Suppressor macrophage treated with lipopolysaccharide for 4 hours (primary cell): ENCODE data around the gene LYRM2.

Experiments
- DNase-seq: peaks from one replicate; pipeline ENCODE4 v3.0.0-alpha.2; 2020

LYRM2 gene

GRCh38 chr6:89590133-89590532 lies 48.4 kb downstream of the LYRM2 start:
- DNase-seq = no peak

- DNase-seq = no peak
Measured at GRCh38 chr6:89589297-89590025, 49.1 kb downstream of the LYRM2 start.

- DNase-seq = no peak
Measured at GRCh38 chr6:89585154-89585553, 53.4 kb downstream of the LYRM2 start.

GRCh38 chr6:89584539-89584938 lies 54.0 kb downstream of the LYRM2 start:
- DNase-seq = no peak

- no peak for DNase-seq
Measured at GRCh38 chr6:89583559-89583958, 55.0 kb downstream of the LYRM2 start.

- no peak for DNase-seq
Measured at GRCh38 chr6:89582669-89583325, 55.8 kb downstream of the LYRM2 start.

- no peak for DNase-seq
Measured at GRCh38 chr6:89581689-89582088, 56.9 kb downstream of the LYRM2 start.

GRCh38 chr6:89580997-89581666 lies 57.4 kb downstream of the LYRM2 start:
- no peak for DNase-seq

GRCh38 chr6:89575562-89575960 lies 63.0 kb downstream of the LYRM2 start:
- DNase-seq = no peak

GRCh38 chr6:89574910-89575561 lies 63.5 kb downstream of the LYRM2 start:
- no peak for DNase-seq

- DNase-seq = no peak
Measured at GRCh38 chr6:89567630-89568390, 70.7 kb downstream of the LYRM2 start.

GRCh38 chr6:89566930-89567629 lies 71.5 kb downstream of the LYRM2 start:
- no peak for DNase-seq

- DNase-seq = no peak
Measured at GRCh38 chr6:89566008-89566800, 72.3 kb downstream of the LYRM2 start.

GRCh38 chr6:89564752-89565427 lies 73.7 kb downstream of the LYRM2 start:
- DNase-seq = no peak

GRCh38 chr6:89563866-89564265 lies 74.7 kb downstream of the LYRM2 start:
- DNase-seq = no peak

GRCh38 chr6:89562093-89562973 lies 76.2 kb downstream of the LYRM2 start:
- DNase-seq = no peak

- DNase-seq = no peak
Measured at GRCh38 chr6:89559487-89559886, 79.1 kb downstream of the LYRM2 start.

GRCh38 chr6:89555806-89556205 lies 82.7 kb downstream of the LYRM2 start:
- DNase-seq = no peak

GRCh38 chr6:89555031-89555430 lies 83.5 kb downstream of the LYRM2 start:
- no peak for DNase-seq

GRCh38 chr6:89554106-89554505 lies 84.4 kb downstream of the LYRM2 start:
- no peak for DNase-seq
